SK-N-SH (cell line): ENCODE measurements around the gene PADI2.

Experiments
- CTCF ChIP-seq: fragments of 200-600 bp; sonication (generic); IDR thresholded peaks from 2 replicates; pipeline ENCODE4 v1.6.1; 2017; ENCODE audit warnings: antibody characterized with exemption, mild to moderate bottlenecking, moderate library complexity
- ELF1 ChIP-seq: IDR thresholded peaks from 2 replicates; pipeline ENCODE4 v1.4.0; 2012
- EP300 ChIP-seq, 2 experiments: IDR thresholded peaks; 2 replicates each; pipeline versions ENCODE4 v1.4.0 to v1.6.1; 2012; ENCODE audit warnings: borderline replicate concordance in 1 of 2, low read depth in 1 of 2, low read length in 1 of 2
- EZH2phosphoT487 ChIP-seq: fragments of 200-600 bp; sonication (generic); IDR thresholded peaks from 2 replicates; pipeline ENCODE4 v1.6.1; 2017; ENCODE audit warnings: low read depth, mixed run types, mild to moderate bottlenecking, antibody characterized with exemption, moderate library complexity, borderline replicate concordance
- GABPA ChIP-seq: IDR thresholded peaks from 2 replicates; pipeline ENCODE4 v1.4.0; 2012; ENCODE audit warnings: low read depth, mild to moderate bottlenecking
- MAX ChIP-seq: IDR thresholded peaks from 2 replicates; pipeline ENCODE4 v1.4.0; 2012; ENCODE audit warnings: low read depth
- POLR2AphosphoS5 ChIP-seq: IDR thresholded peaks from 2 replicates; pipeline ENCODE4 v1.6.1; 2012; ENCODE audit warnings: low read depth, low read length
- RAD21 ChIP-seq: IDR thresholded peaks from 2 replicates; pipeline ENCODE4 v1.6.1; 2012; ENCODE audit warnings: mild to moderate bottlenecking, low read length
- SIN3A ChIP-seq: IDR thresholded peaks from 2 replicates; pipeline ENCODE4 v1.6.1; 2012; ENCODE audit warnings: low read depth, mild to moderate bottlenecking, low read length, moderate library complexity, borderline replicate concordance
- TAF1 ChIP-seq: IDR thresholded peaks from 2 replicates; pipeline ENCODE4 v1.6.1; 2012; ENCODE audit warnings: low read depth, mild to moderate bottlenecking, low read length, moderate library complexity, borderline replicate concordance
- USF2 ChIP-seq: fragments of 150-350 bp; IDR thresholded peaks from 2 replicates; pipeline ENCODE4 v1.6.1; 2017; ENCODE audit warnings: antibody characterized with exemption, low read length, low read depth, borderline replicate concordance
- ZBTB33 ChIP-seq: IDR thresholded peaks from 2 replicates; pipeline ENCODE4 v1.4.0; 2012; ENCODE audit warnings: low read depth, borderline replicate concordance

GRCh38 chr1:17071794-17072193 is 47.5 kb downstream of the PADI2 start:
- TF ChIP-seq GABPA: no peak
- no peak for TF ChIP-seq CTCF
- TF ChIP-seq RAD21: no peak
- TF ChIP-seq EP300 (IDR thresholded peaks at IDR 0.05; ENCODE audit: borderline replicate concordance in 1 of 2, low read depth in 1 of 2, low read length in 1 of 2): no peak
- no peak for TF ChIP-seq USF2
- no peak for TF ChIP-seq TAF1
- TF ChIP-seq SIN3A: no peak
- TF ChIP-seq MAX: no peak
- no peak for TF ChIP-seq ZBTB33
- no peak for TF ChIP-seq ELF1
- no peak for TF ChIP-seq EZH2phosphoT487
- TF ChIP-seq POLR2AphosphoS5: no peak
